Measurements from ENCODE around the gene MET. TPM values are rescaled to one million over a fixed set of nuclear protein-coding genes. Genes with fewer than 3 reads are reported as not detected.

MET gene
- polyA plus RNA-seq, 2 of the 4 experiments (the other 2 are of a cell fraction), result 72.3 to 165 TPM

DNA sequence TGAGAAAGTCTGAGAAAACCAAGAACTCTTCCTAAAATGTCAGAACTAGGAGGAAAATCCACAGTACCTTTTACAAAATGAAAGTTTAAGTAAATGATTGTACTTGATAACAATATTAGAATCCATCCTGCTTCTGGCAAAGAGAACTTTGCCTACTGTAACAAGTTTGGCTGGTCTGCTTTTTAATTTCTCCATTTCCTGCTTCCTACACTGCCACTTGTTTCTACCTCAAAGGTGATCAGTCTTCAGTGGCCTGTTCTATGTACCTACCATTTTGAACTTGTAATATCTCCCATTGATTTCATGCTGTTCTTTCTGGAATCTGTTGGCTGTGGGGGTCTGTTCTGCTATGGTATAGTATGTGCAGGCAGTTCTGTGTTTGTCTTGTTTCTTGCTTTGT, 157.5 kb downstream of the MET start:
- CTCF ChIA-PET, result interaction anchor here (1.5 kb wide), 1 partner anchor 19 kb away, joined by 4 read pairs; no protein-coding TSS in a partner anchor
- ATAC-seq, result no peak
- Histone ChIP-seq H3K4me1 (peaks cover 3% of the 10 kb centered on the region), H3K9me3 (no peaks in the 10 kb centered on the region), H3K27ac (no peak overlapping the region), H3K4me2 (no peak overlapping the region), H3K4me3 (no peak overlapping the region)
- POLR2A ChIA-PET, result no interaction called here
- no peak for DNase-seq (ENCODE audit: low read depth in 1 of 2, low spot score in 1 of 2)
- no peak for FAIRE-seq
- TF ChIP-seq RARB (CRISPR knock-in tag; IDR thresholded peaks at IDR 0.05) (no peak), KDM1A (IDR thresholded peaks at IDR 0.05; ENCODE audit: low read depth) (no peak), HEYL (CRISPR knock-in tag; IDR thresholded peaks at IDR 0.05) (no peak), FOSL2 (IDR thresholded peaks at IDR 0.05) (no peak), FOSL2 (CRISPR knock-in tag; IDR thresholded peaks at IDR 0.05) (no peak), SMC3 (IDR thresholded peaks at IDR 0.05) (no peak), RNF2 (IDR thresholded peaks at IDR 0.05; ENCODE audit: borderline replicate concordance, low read depth) (no peak), HOXB5 (CRISPR knock-in tag; IDR thresholded peaks at IDR 0.05) (no peak), CEBPB (IDR thresholded peaks at IDR 0.05) (no peak), TP53 (CRISPR knock-in tag; IDR thresholded peaks at IDR 0.05) (no peak), RCOR1 (IDR thresholded peaks at IDR 0.05; ENCODE audit: low read depth, low read length) (no peak), TFCP2L1 (CRISPR knock-in tag; IDR thresholded peaks at IDR 0.05) (no peak), JUNB (IDR thresholded peaks at IDR 0.05) (no peak)

DNA sequence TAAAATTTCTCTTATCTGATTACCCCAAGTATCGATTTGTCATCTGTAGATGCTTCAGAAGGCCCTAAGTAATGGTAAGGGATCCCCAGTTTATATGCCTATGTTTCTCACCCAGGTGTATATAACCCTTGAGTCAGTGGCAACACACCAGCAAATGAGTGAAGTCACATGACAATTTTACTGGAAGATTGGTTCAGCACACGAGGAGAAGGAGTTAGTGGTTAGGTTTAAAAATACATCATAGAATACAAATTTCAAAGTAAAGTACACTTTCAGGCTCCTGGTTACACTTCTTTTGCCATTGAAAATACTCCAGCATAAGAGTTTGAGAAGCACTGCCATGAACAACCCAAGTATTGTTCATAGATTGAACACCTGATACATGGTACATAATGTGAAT, 160.7 kb downstream of the MET start:
- Histone ChIP-seq H3K27ac (no peak overlapping the region), H3K4me2 (no peak overlapping the region), H3K4me1 (peaks cover 27% of the 10 kb centered on the region), H3K4me3 (no peak overlapping the region), H3K9me3 (no peaks in the 10 kb centered on the region)
- no peak for FAIRE-seq
- DNase-seq (ENCODE audit: low read depth in 1 of 2, low spot score in 1 of 2), result no peak
- POLR2A ChIA-PET, result no interaction called here
- no peak for TF ChIP-seq RFX5 (IDR thresholded peaks at IDR 0.05)
- TF ChIP-seq ZFP36 (IDR thresholded peaks at IDR 0.05; ENCODE audit: borderline replicate concordance, partially characterized antibody), result no peak
- no peak for TF ChIP-seq POLR2A (IDR thresholded peaks at IDR 0.05; ENCODE audit: low read length)
- TF ChIP-seq ZNF302 (CRISPR knock-in tag; IDR thresholded peaks at IDR 0.05), result no peak
- ATAC-seq, result no peak
- CTCF ChIA-PET, result no interaction called here
- 51% methylated on average over 2 of the region's 2 CpGs for WGBS (ENCODE audit: missing lambda C conversion rate)

DNA sequence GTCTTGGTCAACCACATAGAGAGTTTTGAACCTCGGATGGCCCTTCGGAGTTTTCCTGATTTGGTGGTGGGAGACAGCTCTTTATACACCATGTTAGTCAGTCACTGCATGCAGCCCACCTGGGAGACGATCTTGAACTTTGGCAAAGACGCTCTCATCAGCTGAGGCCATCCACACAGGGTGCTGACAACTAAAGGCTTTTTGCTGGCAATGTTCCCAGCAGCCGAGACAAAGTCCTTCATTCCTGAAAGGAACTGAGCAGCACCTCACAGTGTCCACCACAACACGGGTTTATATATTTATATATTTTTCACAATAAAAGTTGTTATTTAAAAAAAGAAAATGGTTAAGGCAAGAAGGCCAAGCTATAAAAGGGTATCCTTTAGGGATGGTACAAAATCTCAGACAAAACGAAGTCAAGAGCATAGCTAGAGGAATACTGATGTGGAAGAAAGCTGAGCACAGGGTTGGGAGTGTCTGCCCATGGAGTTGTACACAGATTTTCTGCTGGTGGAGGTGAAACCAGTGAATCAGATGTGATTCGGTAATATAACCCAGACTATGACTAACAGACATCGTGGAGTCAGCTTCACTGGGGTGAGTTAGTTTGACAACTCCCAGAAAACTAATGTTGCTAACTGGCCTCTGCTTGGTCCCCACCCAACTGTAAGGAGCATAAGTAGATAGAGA, 163.0 kb downstream of the MET start:
- peak overlapping the region; percentile 9 to 21; a peak in 2 of 6 replicates for H3K27ac ChIP-seq
- H3K4me2 ChIP-seq, result peak overlapping the region; percentile 58
- peak; percentile 22 to 42 for DNase-seq (ENCODE audit: low read depth in 1 of 2, low spot score in 1 of 2)
- TF ChIP-seq KDM5A (IDR thresholded peaks at IDR 0.05) (no peak), FOSL2 (IDR thresholded peaks at IDR 0.05) (0 out of 2 replicates have a peak, but pooled peaks have one; percentile 5), FOSL2 (CRISPR knock-in tag; IDR thresholded peaks at IDR 0.05) (0 out of 2 replicates have a peak, but pooled peaks have one; percentile 8)
- 31% methylated on average over 9 of the region's 9 CpGs for WGBS (ENCODE audit: missing lambda C conversion rate)
- H3K9me3 ChIP-seq, result no peaks in the 10 kb centered on the region
- ChIA-PET CTCF (interaction anchor here (1.4 to 2.0 kb wide), 3 partner anchors 9 to 243 kb away, joined by 4 to 8 read pairs (median 5); no protein-coding TSS in a partner anchor), POLR2A (no interaction called here)
- no peak for FAIRE-seq
- peaks cover 27% of the 10 kb centered on the region for H3K4me1 ChIP-seq
- H3K4me3 ChIP-seq, result no peak overlapping the region
- peak; percentile 68 to 85; a peak in 5 of 6 replicates for ATAC-seq

DNA sequence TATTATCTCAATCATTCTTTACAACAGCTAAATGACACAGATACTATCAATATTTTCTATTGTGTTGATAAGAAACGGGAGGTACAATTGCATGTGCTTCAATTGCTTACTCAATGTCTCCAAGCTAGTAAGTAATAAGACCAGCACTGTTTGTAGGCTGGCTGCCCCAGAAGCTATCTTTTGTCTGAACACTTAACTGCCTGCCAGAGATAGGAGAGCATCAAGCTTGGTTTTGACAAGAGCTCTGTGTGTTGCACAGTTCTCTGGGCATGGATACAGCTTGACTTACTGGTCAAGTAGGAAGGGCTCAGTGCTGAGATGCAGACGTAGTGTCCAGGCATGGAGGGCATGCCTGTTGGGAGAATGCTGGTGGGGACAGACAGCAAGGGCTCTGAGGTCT, 164.1 kb downstream of the MET start:
- CTCF ChIA-PET, result interaction anchor here (1.4 to 2.0 kb wide), 3 partner anchors 10 to 244 kb away, joined by 4 to 8 read pairs (median 5); no protein-coding TSS in a partner anchor
- Histone ChIP-seq H3K27ac (peak overlapping the region in 1 of 2 experiments; percentile 26; a peak in 1 of 6 replicates), H3K4me3 (no peak overlapping the region), H3K4me2 (no peak overlapping the region), H3K9me3 (no peaks in the 10 kb centered on the region), H3K4me1 (peaks cover 27% of the 10 kb centered on the region)
- POLR2A ChIA-PET, result no interaction called here
- ATAC-seq (no peak; a peak in 1 of 6 replicates), DNase-seq (ENCODE audit: low read depth in 1 of 2, low spot score in 1 of 2) (no peak), FAIRE-seq (no peak)
- whole genome bisulfite sequencing (ENCODE audit: missing lambda C conversion rate), result 94% methylated on average over 2 of the region's 2 CpGs
- TF ChIP-seq MAZ (IDR thresholded peaks at IDR 0.05; ENCODE audit: borderline replicate concordance, low read depth, low read length), result no peak
- TF ChIP-seq, protein P1, sequence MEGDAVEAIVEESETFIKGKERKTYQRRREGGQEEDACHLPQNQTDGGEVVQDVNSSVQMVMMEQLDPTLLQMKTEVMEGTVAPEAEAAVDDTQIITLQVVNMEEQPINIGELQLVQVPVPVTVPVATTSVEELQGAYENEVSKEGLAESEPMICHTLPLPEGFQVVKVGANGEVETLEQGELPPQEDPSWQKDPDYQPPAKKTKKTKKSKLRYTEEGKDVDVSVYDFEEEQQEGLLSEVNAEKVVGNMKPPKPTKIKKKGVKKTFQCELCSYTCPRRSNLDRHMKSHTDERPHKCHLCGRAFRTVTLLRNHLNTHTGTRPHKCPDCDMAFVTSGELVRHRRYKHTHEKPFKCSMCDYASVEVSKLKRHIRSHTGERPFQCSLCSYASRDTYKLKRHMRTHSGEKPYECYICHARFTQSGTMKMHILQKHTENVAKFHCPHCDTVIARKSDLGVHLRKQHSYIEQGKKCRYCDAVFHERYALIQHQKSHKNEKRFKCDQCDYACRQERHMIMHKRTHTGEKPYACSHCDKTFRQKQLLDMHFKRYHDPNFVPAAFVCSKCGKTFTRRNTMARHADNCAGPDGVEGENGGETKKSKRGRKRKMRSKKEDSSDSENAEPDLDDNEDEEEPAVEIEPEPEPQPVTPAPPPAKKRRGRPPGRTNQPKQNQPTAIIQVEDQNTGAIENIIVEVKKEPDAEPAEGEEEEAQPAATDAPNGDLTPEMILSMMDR (IDR thresholded peaks at IDR 0.05), result no peak
- TF ChIP-seq RARB (CRISPR knock-in tag; IDR thresholded peaks at IDR 0.05), result no peak
- no peak for TF ChIP-seq GATA3 (IDR thresholded peaks at IDR 0.05; ENCODE audit: borderline replicate concordance)
- TF ChIP-seq, protein P2, sequence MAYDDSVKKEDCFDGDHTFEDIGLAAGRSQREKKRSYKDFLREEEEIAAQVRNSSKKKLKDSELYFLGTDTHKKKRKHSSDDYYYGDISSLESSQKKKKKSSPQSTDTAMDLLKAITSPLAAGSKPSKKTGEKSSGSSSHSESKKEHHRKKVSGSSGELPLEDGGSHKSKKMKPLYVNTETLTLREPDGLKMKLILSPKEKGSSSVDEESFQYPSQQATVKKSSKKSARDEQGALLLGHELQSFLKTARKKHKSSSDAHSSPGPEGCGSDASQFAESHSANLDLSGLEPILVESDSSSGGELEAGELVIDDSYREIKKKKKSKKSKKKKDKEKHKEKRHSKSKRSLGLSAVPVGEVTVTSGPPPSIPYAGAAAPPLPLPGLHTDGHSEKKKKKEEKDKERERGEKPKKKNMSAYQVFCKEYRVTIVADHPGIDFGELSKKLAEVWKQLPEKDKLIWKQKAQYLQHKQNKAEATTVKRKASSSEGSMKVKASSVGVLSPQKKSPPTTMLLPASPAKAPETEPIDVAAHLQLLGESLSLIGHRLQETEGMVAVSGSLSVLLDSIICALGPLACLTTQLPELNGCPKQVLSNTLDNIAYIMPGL (CRISPR knock-in tag; IDR thresholded peaks at IDR 0.05; ENCODE audit: borderline replicate concordance), result no peak
- no peak for TF ChIP-seq EP300 (IDR thresholded peaks at IDR 0.05)
- no peak for TF ChIP-seq KDM1A (IDR thresholded peaks at IDR 0.05; ENCODE audit: low read depth)
- TF ChIP-seq POLR2AphosphoS2 (conservative IDR thresholded peaks at IDR 0.05; ENCODE audit: low read length), result no peak
- TF ChIP-seq, protein P3, sequence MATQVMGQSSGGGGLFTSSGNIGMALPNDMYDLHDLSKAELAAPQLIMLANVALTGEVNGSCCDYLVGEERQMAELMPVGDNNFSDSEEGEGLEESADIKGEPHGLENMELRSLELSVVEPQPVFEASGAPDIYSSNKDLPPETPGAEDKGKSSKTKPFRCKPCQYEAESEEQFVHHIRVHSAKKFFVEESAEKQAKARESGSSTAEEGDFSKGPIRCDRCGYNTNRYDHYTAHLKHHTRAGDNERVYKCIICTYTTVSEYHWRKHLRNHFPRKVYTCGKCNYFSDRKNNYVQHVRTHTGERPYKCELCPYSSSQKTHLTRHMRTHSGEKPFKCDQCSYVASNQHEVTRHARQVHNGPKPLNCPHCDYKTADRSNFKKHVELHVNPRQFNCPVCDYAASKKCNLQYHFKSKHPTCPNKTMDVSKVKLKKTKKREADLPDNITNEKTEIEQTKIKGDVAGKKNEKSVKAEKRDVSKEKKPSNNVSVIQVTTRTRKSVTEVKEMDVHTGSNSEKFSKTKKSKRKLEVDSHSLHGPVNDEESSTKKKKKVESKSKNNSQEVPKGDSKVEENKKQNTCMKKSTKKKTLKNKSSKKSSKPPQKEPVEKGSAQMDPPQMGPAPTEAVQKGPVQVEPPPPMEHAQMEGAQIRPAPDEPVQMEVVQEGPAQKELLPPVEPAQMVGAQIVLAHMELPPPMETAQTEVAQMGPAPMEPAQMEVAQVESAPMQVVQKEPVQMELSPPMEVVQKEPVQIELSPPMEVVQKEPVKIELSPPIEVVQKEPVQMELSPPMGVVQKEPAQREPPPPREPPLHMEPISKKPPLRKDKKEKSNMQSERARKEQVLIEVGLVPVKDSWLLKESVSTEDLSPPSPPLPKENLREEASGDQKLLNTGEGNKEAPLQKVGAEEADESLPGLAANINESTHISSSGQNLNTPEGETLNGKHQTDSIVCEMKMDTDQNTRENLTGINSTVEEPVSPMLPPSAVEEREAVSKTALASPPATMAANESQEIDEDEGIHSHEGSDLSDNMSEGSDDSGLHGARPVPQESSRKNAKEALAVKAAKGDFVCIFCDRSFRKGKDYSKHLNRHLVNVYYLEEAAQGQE (IDR thresholded peaks at IDR 0.05), result no peak

Measured in A549 (cell line).